Raji (cell line): Measurements from ENCODE around the gene ZBTB7C.

Experiments
- POLR2A ChIP-seq: IDR thresholded peaks from 2 replicates; pipeline ENCODE4 v1.6.1; 2011; ENCODE audit warnings: low read depth, low read length, control low read depth; ENCODE audit not compliant: insufficient read depth

The ZBTB7C gene

GRCh38 chr18:48330016-48330991, 78.9 kb downstream of the ZBTB7C start:
- TF ChIP-seq POLR2A = no peak

- TF ChIP-seq POLR2A = no peak
These were observed 80.5 kb downstream of the ZBTB7C start for GRCh38 chr18:48328473-48329210.

DNA sequence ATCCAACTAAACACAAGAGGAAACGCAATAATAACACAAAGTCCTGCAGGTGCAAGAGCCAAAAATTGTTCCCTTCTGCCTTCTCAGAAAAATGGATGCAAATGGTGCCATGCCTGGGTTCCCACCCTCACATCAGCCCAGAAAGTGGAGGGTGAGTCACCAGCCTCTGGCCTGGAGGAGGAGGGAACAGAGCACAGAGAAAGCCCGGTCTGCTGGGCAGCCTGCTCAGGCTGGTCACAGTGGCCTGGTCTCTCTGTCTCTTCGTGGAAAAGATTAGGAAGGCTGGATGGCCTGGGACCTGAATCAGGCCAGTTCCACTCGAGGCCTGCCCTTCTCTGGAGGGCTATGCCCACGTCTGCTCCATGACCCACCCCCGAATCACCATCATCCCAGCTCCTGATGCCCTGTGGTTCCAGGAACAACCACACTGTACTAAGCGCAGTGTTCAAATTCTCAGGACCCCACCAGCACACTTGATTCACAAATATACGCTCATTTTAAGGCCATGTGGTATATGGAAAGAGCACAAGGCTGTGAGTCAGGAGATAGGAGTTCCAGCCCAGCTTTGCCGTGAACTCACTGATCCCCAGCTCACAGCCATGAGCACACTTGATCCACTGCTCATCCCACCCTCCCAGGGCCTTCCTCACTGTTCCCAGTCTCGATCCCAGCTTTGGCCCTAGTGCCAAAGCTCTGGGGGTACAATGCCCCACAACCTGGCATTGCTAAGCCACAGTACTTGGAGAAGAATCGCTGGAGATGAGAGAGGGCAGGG, 82.1 kb downstream of the ZBTB7C start:
- no peak for TF ChIP-seq POLR2A

GRCh38 chr18:48325115-48325665, 84.0 kb downstream of the ZBTB7C start:
- no peak for TF ChIP-seq POLR2A

DNA sequence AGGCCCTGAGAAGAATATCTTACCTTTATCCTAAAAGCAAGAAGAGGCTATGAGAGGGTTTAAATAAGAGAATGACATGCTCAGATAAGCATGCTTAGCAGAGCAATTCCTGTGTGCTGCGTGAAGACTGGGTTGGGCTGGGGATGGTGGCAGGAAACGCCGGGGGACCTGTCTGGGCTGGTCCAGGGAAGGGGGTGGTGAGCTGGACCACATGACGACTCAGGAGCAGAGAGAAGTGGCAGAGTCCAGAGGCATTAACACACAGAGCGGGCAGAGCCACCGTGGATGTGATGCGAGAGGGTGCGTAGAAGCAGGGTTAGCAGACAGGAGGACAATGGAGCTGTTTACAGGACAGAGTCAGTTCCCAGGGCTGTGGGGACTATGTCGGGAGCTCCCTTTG, 84.5 kb downstream of the ZBTB7C start:
- TF ChIP-seq POLR2A = no peak

DNA sequence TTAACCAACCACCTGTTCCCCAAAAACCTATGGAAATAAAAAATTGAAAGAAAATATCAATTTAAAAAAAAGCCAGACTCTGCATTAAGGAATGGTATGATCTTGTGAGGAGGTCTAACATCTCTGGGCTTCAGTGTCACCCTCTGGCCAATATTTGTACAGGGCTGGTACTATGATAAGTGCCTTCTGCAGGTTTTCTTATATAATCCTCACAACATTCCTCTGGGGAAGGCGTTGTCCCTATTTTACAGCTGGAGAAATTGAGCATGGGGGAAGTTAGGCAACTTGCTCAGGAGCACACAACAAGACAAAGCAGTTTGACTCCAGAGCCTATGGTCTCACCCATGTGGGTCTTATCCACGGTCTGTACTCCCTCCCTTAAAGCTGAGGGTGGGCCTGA, 86.0 kb downstream of the ZBTB7C start:
- TF ChIP-seq POLR2A = no peak

DNA sequence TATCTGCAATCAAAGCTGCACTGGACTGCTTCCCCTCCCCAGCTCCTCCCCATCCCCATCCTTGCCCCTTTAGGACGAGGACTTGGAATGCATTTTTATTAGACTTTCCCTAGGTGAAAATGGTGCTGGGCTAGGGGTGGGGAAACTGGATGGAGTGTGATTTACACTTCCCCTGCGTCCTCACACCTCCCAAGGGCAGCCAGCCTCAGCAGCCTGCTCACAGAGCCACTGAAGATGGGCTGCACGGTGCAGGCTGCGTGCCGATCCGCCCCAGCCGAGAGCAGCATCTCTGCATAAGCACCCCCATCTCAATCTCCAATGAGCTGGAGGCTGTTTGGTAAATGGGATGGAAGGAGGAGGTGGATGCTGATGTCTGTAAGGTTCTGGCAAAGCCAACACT, 87.6 kb downstream of the ZBTB7C start:
- TF ChIP-seq POLR2A = no peak

- TF ChIP-seq POLR2A = no peak
These were observed 88.1 kb downstream of the ZBTB7C start for GRCh38 chr18:48321121-48321520.

- no peak for TF ChIP-seq POLR2A
These were observed 88.6 kb downstream of the ZBTB7C start for GRCh38 chr18:48320639-48320945.

- TF ChIP-seq POLR2A = no peak
These were observed 89.2 kb downstream of the ZBTB7C start for GRCh38 chr18:48319801-48320638.

GRCh38 chr18:48318436-48318835, 90.7 kb downstream of the ZBTB7C start:
- TF ChIP-seq POLR2A = no peak

DNA sequence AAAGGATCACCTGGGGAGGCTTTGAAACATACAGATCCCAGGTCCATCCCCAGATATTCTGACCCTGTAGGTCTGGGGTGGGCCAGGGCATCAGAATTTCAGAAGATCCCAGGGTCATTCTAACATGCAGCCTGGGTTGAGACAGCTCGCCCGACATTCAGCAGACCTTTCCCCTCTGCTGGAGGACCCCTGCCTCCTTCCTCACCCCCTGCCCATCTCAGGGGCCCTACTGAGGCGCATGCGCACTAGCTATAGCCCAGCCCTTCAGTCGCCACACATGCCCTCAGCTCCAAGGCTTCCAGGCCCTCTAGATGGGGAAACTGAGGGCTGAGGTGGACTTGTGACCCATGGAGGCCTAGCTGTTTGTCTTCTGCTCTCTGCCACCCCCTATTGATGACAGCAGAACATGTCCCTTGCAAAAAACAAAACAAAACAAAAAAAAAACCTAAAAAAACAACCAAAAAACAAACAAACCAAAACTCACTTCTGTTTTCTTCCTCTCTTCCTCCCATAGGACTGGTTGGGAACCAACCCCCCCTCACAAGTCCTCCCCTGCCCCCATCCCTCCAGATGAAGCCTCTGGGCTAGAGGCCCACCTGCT, 91.3 kb downstream of the ZBTB7C start:
- TF ChIP-seq POLR2A = no peak

- TF ChIP-seq POLR2A = no peak
These were observed 93.0 kb downstream of the ZBTB7C start for GRCh38 chr18:48316177-48316576.

- TF ChIP-seq POLR2A = no peak
These were observed 94.5 kb downstream of the ZBTB7C start for GRCh38 chr18:48314690-48315089.
